Endothelial cell of umbilical vein (primary cell): Measurements from ENCODE around the gene RORC. TPM values are rescaled to one million over a fixed set of nuclear protein-coding genes. Genes with fewer than 3 reads are reported as not detected.

Source experiments
- BruUV-seq: library from RNA; stranded (reverse); fragments of 400-500 nt; replicated peaks from 2 replicates; lab custom pipeline; 2021; lab: Mats Ljungman, UMichigan
- CTCF ChIA-PET: fragments of 300-600, 350-600 bp; sonication (Branson Sonifier 250); formaldehyde crosslinking; loops from one replicate; lab custom pipeline; 2021; ENCODE audit warnings: antibody characterized with exemption, inconsistent platforms; lab: Charles Lee
- POLR2A ChIA-PET: fragments of 300-600, 350-600 bp; sonication (Branson Sonifier 250); formaldehyde crosslinking; loops from one replicate; lab custom pipeline; 2021; ENCODE audit warnings: antibody characterized with exemption, inconsistent platforms; lab: Charles Lee
- DNase-seq: peaks from one replicate; pipeline ENCODE4 v3.0.0-alpha.2; 2011; ENCODE audit warnings: low read depth, low spot score
- FAIRE-seq: peaks from 2 replicates; lab custom pipeline; 2011; peaks lifted over from hg19 to GRCh38; lab: Jason Lieb, UNC
- H2AFZ ChIP-seq: 2 replicates; pipeline ENCODE4 v1.6.0; 2012; ENCODE audit warnings: low read depth, low read length, control low read depth, inconsistent platforms
- H3K27ac ChIP-seq: 2 replicates; pipeline ENCODE4 v1.5.1; 2011; ENCODE audit warnings: low read depth, mild to moderate bottlenecking, control low read depth, low read length, moderate library complexity; ENCODE audit not compliant: insufficient read depth
- H3K27me3 ChIP-seq, 2 experiments: 2 replicates each; pipeline versions ENCODE4 v1.6.0 to v1.6.1; 2011; ENCODE audit warnings: low read length in 2 of 2, mixed read lengths in 1 of 2; ENCODE audit not compliant: control insufficient read depth in 2 of 2, insufficient read depth in 2 of 2
- H3K36me3 ChIP-seq, 2 experiments: 2 replicates in 1 of 2; 3 replicates in 1 of 2; pipeline ENCODE4 v1.5.1; 2011; ENCODE audit warnings: low read length in 2 of 2, mild to moderate bottlenecking in 1 of 2, moderate library complexity in 1 of 2; ENCODE audit not compliant: control insufficient read depth in 2 of 2, insufficient read depth in 2 of 2; ENCODE audit errors: extremely low read depth in 1 of 2
- H3K4me1 ChIP-seq: 3 replicates; pipeline ENCODE4 v1.5.1; 2011; ENCODE audit warnings: mild to moderate bottlenecking, low read length; ENCODE audit not compliant: control insufficient read depth, insufficient read depth; ENCODE audit errors: extremely low read depth
- H3K4me2 ChIP-seq: 2 replicates; pipeline ENCODE4 v1.6.1; 2011; ENCODE audit warnings: low read length, control low read depth, mixed read lengths; ENCODE audit not compliant: insufficient read depth
- H3K4me3 ChIP-seq, 3 experiments: fragments of 200-600 bp in 1 of 3; sonication (generic), shearing (Covaris generic) in 1 of 3; replicated peaks in 1 of 3; 2 replicates each; pipeline ENCODE4 v1.5.1; 2011 to 2016; ENCODE audit warnings: control low read depth in 3 of 3, low read length in 3 of 3, mild to moderate bottlenecking in 2 of 3, inconsistent platforms in 1 of 3, low read depth in 1 of 3, moderate library complexity in 1 of 3; ENCODE audit not compliant: insufficient read depth in 1 of 3
- H3K79me2 ChIP-seq: 2 replicates; pipeline ENCODE4 v1.6.0; 2012; ENCODE audit warnings: low read length, inconsistent platforms; ENCODE audit not compliant: control insufficient read depth, insufficient read depth
- H3K9ac ChIP-seq: replicated peaks from 2 replicates; pipeline ENCODE3; 2011; ENCODE audit warnings: low read length, control low read depth; ENCODE audit not compliant: insufficient read depth; ENCODE audit errors: extremely low read depth
- H3K9me1 ChIP-seq: replicated peaks from 3 replicates; pipeline ENCODE4 v1.6.0; 2011; ENCODE audit warnings: mild to moderate bottlenecking, low read length; ENCODE audit not compliant: control insufficient read depth, insufficient read depth; ENCODE audit errors: extremely low read depth
- H3K9me3 ChIP-seq: replicated peaks from 2 replicates; pipeline ENCODE4 v1.5.1; 2012; ENCODE audit warnings: low read length, inconsistent platforms; ENCODE audit not compliant: control insufficient read depth, insufficient read depth
- H4K20me1 ChIP-seq: replicated peaks from 2 replicates; pipeline ENCODE3; 2011; ENCODE audit warnings: mild to moderate bottlenecking, low read length; ENCODE audit not compliant: control insufficient read depth, insufficient read depth; ENCODE audit errors: extremely low read depth
- CTCF ChIP-seq, 2 donors: IDR thresholded peaks; 1 replicate in 1 of 2; 2 replicates in 1 of 2; pipeline ENCODE4 v1.5.1; 2011; ENCODE audit warnings: low read length in 2 of 2, mild to moderate bottlenecking in 2 of 2, moderate library complexity in 2 of 2, control low read depth in 1 of 2, inconsistent platforms in 1 of 2, low read depth in 1 of 2; ENCODE audit not compliant: insufficient read depth in 1 of 2; ENCODE audit errors: extremely low read depth in 1 of 2
- GATA2 ChIP-seq: IDR thresholded peaks from 2 replicates; pipeline ENCODE4 v1.7.0; 2011; ENCODE audit warnings: low read depth, mild to moderate bottlenecking, moderate library complexity, mixed read lengths, low read length; ENCODE audit not compliant: insufficient read length, insufficient read depth
- JUN ChIP-seq: IDR thresholded peaks from 2 replicates; pipeline ENCODE4 v1.6.1; 2011; ENCODE audit warnings: borderline replicate concordance, low read depth; ENCODE audit not compliant: insufficient read length, insufficient read depth
- MYC ChIP-seq: IDR thresholded peaks from one replicate; pipeline ENCODE4 v1.6.1; 2011; ENCODE audit warnings: mild to moderate bottlenecking, low read depth, low read length
- POLR2A ChIP-seq: IDR thresholded peaks from 2 replicates; pipeline ENCODE4 v1.6.1; 2012; ENCODE audit warnings: low read depth, mild to moderate bottlenecking, control low read depth, low read length
- POLR2AphosphoS5 ChIP-seq: IDR thresholded peaks from 2 replicates; pipeline ENCODE4 v1.6.1; 2012; ENCODE audit warnings: low read depth, mild to moderate bottlenecking, control low read depth, low read length, moderate library complexity; ENCODE audit not compliant: insufficient read depth
- dilution Hi-C: fragments of 300-500 bp; cut with MboI; formaldehyde crosslinking; loops from one replicate; pipeline ENCODE4 v1.15.0; 2019; ENCODE audit warnings: low sequenced_read_pairs; ENCODE audit not compliant: extremely low pct_ligation_motif_present
- intact Hi-C: fragments of 100-400 bp; cut with micrococcal nuclease; formaldehyde crosslinking; loops from one replicate; pipeline ENCODE4 v1.10.0; 2022
- polyA plus RNA-seq, 4 experiments: library from polyadenylated mRNA; depleted of rRNA in 3 of 4; stranded (reverse) in 3 of 4; unstranded in 1 of 4; fragments of >200 nt; gene quantifications; 2 replicates each; pipeline versions ENCODE4 v1.2.1 to v1.2.3, GENCODE V29; 2011 to 2012; ENCODE audit warnings: missing spikeins in 1 of 4
- total RNA-seq: library from RNA; stranded (reverse); gene quantifications from 2 replicates; pipeline ENCODE4 v1.2.3, GENCODE V29; 2021

RORC gene
- total and polyA plus RNA-seq, 2 donors (not counting 3 experiments of a cell fraction or from before 2014, with no cell fraction given), result not detected

- Histone ChIP-seq H3K9ac (no peak overlapping the region), H3K4me3 (no peak overlapping the region), H3K9me1 (no peaks in the 10 kb centered on the region), H2AFZ (no peak overlapping the region), H3K9me3 (no peaks in the 10 kb centered on the region), H3K27me3 (no peaks in the 10 kb centered on the region), H4K20me1 (no peaks in the 10 kb centered on the region), H3K4me1 (peaks cover 7% of the 10 kb centered on the region), H3K27ac (no peak overlapping the region), H3K79me2 (no peaks in the 10 kb centered on the region), H3K36me3 (no peaks in the 10 kb centered on the region), H3K4me2 (no peak overlapping the region)
- ChIA-PET CTCF (interaction anchor here (1.3 to 3.9 kb wide), 5 partner anchors 11 to 28 kb away, joined by 3 to 22 read pairs (median 4); no protein-coding TSS in a partner anchor), POLR2A (no interaction called here)
- intact Hi-C loops (no loop called here), dilution Hi-C loops (no loop called here)
- DNase-seq, result no peak
- no peak for FAIRE-seq
- no TSS peak for BruUV-seq
- TF ChIP-seq GATA2 (no peak), CTCF (IDR thresholded peaks at IDR 0.05; ENCODE audit: extremely low read depth in 1 of 2, insufficient read depth in 1 of 2, low read depth in 1 of 2, low read length in 2 of 2) (no peak), POLR2A (no peak), MYC (no peak), JUN (no peak), POLR2AphosphoS5 (no peak)
Measured at GRCh38 chr1:151859891-151860293, 28.3 kb upstream of the RORC start.
